Fibroblast of mammary gland (primary cell): Measurements from ENCODE around the gene MMP21.
A peak's percentile ranks its signal among the peaks of the same experiment; 100 is the strongest.

Experiments
- DNase-seq: peaks from one replicate; pipeline ENCODE4 v3.0.0-alpha.2; 2010; ENCODE audit warnings: low read depth
- H3K4me3 ChIP-seq: 2 replicates; pipeline ENCODE4 v1.5.1; 2011; ENCODE audit warnings: low read depth, mild to moderate bottlenecking, low read length, moderate library complexity; ENCODE audit not compliant: control insufficient read depth
- CTCF ChIP-seq: conservative IDR thresholded peaks from 2 replicates; pipeline ENCODE4 v1.5.1; 2011; ENCODE audit warnings: low read depth, low read length, inconsistent platforms; ENCODE audit not compliant: control insufficient read depth, insufficient read depth

Gene MMP21

GRCh38 chr10:125756853-125757487, 18.7 kb downstream of the MMP21 start:
- no peak for TF ChIP-seq CTCF
- DNase-seq = no peak
- H3K4me3 ChIP-seq = no peak overlapping the region

GRCh38 chr10:125756196-125756595, 19.4 kb downstream of the MMP21 start:
- no peak overlapping the region for H3K4me3 ChIP-seq
- DNase-seq = no peak
- no peak for TF ChIP-seq CTCF

GRCh38 chr10:125747417-125747816, 28.2 kb downstream of the MMP21 start:
- H3K4me3 ChIP-seq = no peak overlapping the region
- no peak for DNase-seq
- no peak for TF ChIP-seq CTCF

- DNase-seq = no peak
- TF ChIP-seq CTCF = no peak
- H3K4me3 ChIP-seq = no peak overlapping the region
Observed at GRCh38 chr10:125744909-125745308, 30.7 kb downstream of the MMP21 start.

GRCh38 chr10:125742465-125742864, 33.2 kb downstream of the MMP21 start:
- peak; percentile 3 for DNase-seq
- H3K4me3 ChIP-seq = no peak overlapping the region
- no peak for TF ChIP-seq CTCF

- H3K4me3 ChIP-seq = no peak overlapping the region
- no peak for TF ChIP-seq CTCF
- no peak for DNase-seq
Observed at GRCh38 chr10:125739994-125740679, 35.5 kb downstream of the MMP21 start.
